ENCODE measurements around the gene MYL6.

Gene MYL6

GRCh38 chr12:56165369-56165768 is 7.2 kb downstream of the MYL6 start:
- Mint-ChIP-seq H3K4me3 (no peak overlapping the region), H3K4me1 (ENCODE audit: low read depth in 2 of 2) (peaks cover 15 to 21% of the 10 kb centered on the region in 2 donors), H3K9me3 (no peaks in the 10 kb centered on the region), H3K27ac (peak overlapping the region in 1 of 2 donors; percentile 72), H3K36me3 (ENCODE audit: insufficient read depth) (peaks cover 91% of the 10 kb centered on the region), H3K27me3 (no peaks in the 10 kb centered on the region)
- ATAC-seq (replicated peaks) (no peak), DNase-seq (no peak)

- Mint-ChIP-seq H3K27ac (peak overlapping the region; percentile 79 to 92), H3K27me3 (no peaks in the 10 kb centered on the region), H3K4me3 (no peak overlapping the region), H3K4me1 (ENCODE audit: low read depth in 2 of 2) (peaks cover 2 to 6% of the 10 kb centered on the region in 2 donors), H3K9me3 (no peaks in the 10 kb centered on the region), H3K36me3 (ENCODE audit: insufficient read depth) (peaks cover 93% of the 10 kb centered on the region)
- no peak for DNase-seq
- no peak for ATAC-seq (replicated peaks)
Measured at GRCh38 chr12:56169229-56169759, 11.1 kb downstream of the MYL6 start.

- H3K27me3 Mint-ChIP-seq: no peaks in the 10 kb centered on the region
- H3K36me3 Mint-ChIP-seq (ENCODE audit: insufficient read depth): peaks cover 97% of the 10 kb centered on the region
- peaks cover 4% of the 10 kb centered on the region in 2 donors for H3K4me1 Mint-ChIP-seq (ENCODE audit: low read depth in 2 of 2)
- no peak overlapping the region for H3K4me3 Mint-ChIP-seq
- no peak for DNase-seq
- H3K27ac Mint-ChIP-seq: peak overlapping the region in 1 of 2 donors; percentile 2
- no peaks in the 10 kb centered on the region for H3K9me3 Mint-ChIP-seq
- no peak for ATAC-seq (replicated peaks)
Measured at GRCh38 chr12:56172839-56173238, 14.7 kb downstream of the MYL6 start.

GRCh38 chr12:56178347-56178746 is 20.2 kb downstream of the MYL6 start:
- H3K27ac Mint-ChIP-seq: peak overlapping the region; percentile 33 to 80
- H3K36me3 Mint-ChIP-seq (ENCODE audit: insufficient read depth): peaks cover 98% of the 10 kb centered on the region
- DNase-seq: no peak
- no peaks in the 10 kb centered on the region for H3K27me3 Mint-ChIP-seq
- H3K9me3 Mint-ChIP-seq: no peaks in the 10 kb centered on the region
- ATAC-seq (replicated peaks): no peak
- no peak overlapping the region for H3K4me3 Mint-ChIP-seq
- peaks cover 0 to 4% of the 10 kb centered on the region in 2 donors for H3K4me1 Mint-ChIP-seq (ENCODE audit: low read depth in 2 of 2)

- Mint-ChIP-seq H3K9me3 (no peaks in the 10 kb centered on the region), H3K36me3 (ENCODE audit: insufficient read depth) (peaks cover 77% of the 10 kb centered on the region), H3K4me3 (peak overlapping the region; percentile 94 to 98), H3K27me3 (no peaks in the 10 kb centered on the region), H3K4me1 (ENCODE audit: low read depth in 2 of 2) (peaks cover 23 to 36% of the 10 kb centered on the region in 2 donors), H3K27ac (peak overlapping the region; percentile 99)
- no peak for ATAC-seq (replicated peaks)
- no peak for DNase-seq
Measured at GRCh38 chr12:56186957-56187356, 28.8 kb downstream of the MYL6 start.

GRCh38 chr12:56188131-56188777 is 30.1 kb downstream of the MYL6 start:
- Mint-ChIP-seq H3K4me3 (peak overlapping the region; percentile 94 to 98), H3K27ac (peak overlapping the region; percentile 99), H3K36me3 (ENCODE audit: insufficient read depth) (peaks cover 65% of the 10 kb centered on the region), H3K27me3 (no peaks in the 10 kb centered on the region), H3K9me3 (no peaks in the 10 kb centered on the region), H3K4me1 (ENCODE audit: low read depth in 2 of 2) (peaks cover 23 to 42% of the 10 kb centered on the region in 2 donors)
- ATAC-seq (replicated peaks): no peak
- no peak for DNase-seq

- no peaks in the 10 kb centered on the region for H3K27me3 Mint-ChIP-seq
- no peaks in the 10 kb centered on the region for H3K9me3 Mint-ChIP-seq
- peak in 2 of 3 experiments; percentile 6 to 16 for DNase-seq
- peak overlapping the region; percentile 99 for H3K27ac Mint-ChIP-seq
- peak; percentile 4 for ATAC-seq (replicated peaks)
- peaks cover 60% of the 10 kb centered on the region for H3K36me3 Mint-ChIP-seq (ENCODE audit: insufficient read depth)
- H3K4me1 Mint-ChIP-seq (ENCODE audit: low read depth in 2 of 2): peaks cover 26 to 45% of the 10 kb centered on the region in 2 donors
- peak overlapping the region; percentile 94 to 98 for H3K4me3 Mint-ChIP-seq
Measured at GRCh38 chr12:56188778-56189098, 30.6 kb downstream of the MYL6 start.

GRCh38 chr12:56189099-56189917 is 31.1 kb downstream of the MYL6 start, which contains the start of gene SMARCC2:
Gene SMARCC2 (minus strand): TSS chr12:56189483. CDS start chr12:56189461, 22 bp downstream.
- peaks cover 26 to 45% of the 10 kb centered on the region in 2 donors for H3K4me1 Mint-ChIP-seq (ENCODE audit: low read depth in 2 of 2)
- peaks cover 54% of the 10 kb centered on the region for H3K36me3 Mint-ChIP-seq (ENCODE audit: insufficient read depth)
- no peaks in the 10 kb centered on the region for H3K9me3 Mint-ChIP-seq
- peak within 1 kb of the TSS; percentile 94 to 98 for H3K4me3 Mint-ChIP-seq
- DNase-seq (peak; percentile 76 to 83 (median 77)), ATAC-seq (replicated peaks) (peak; percentile 85)
- no peaks in the 10 kb centered on the region for H3K27me3 Mint-ChIP-seq
- H3K27ac Mint-ChIP-seq: peak within 1 kb of the TSS; percentile 99

GRCh38 chr12:56189918-56190694 is 31.9 kb downstream of the MYL6 start:
- H3K4me3 Mint-ChIP-seq: peak overlapping the region; percentile 94 to 98
- peak overlapping the region; percentile 99 for H3K27ac Mint-ChIP-seq
- H3K4me1 Mint-ChIP-seq (ENCODE audit: low read depth in 2 of 2): peaks cover 26 to 45% of the 10 kb centered on the region in 2 donors
- H3K9me3 Mint-ChIP-seq: no peaks in the 10 kb centered on the region
- peaks cover 47% of the 10 kb centered on the region for H3K36me3 Mint-ChIP-seq (ENCODE audit: insufficient read depth)
- DNase-seq: peak; percentile 60 to 70 (median 70)
- ATAC-seq (replicated peaks): peak; percentile 36
- no peaks in the 10 kb centered on the region for H3K27me3 Mint-ChIP-seq

- ATAC-seq (replicated peaks): no peak
- peaks cover 41% of the 10 kb centered on the region for H3K36me3 Mint-ChIP-seq (ENCODE audit: insufficient read depth)
- no peaks in the 10 kb centered on the region for H3K9me3 Mint-ChIP-seq
- peak overlapping the region; percentile 99 for H3K27ac Mint-ChIP-seq
- peak overlapping the region; percentile 94 to 98 for H3K4me3 Mint-ChIP-seq
- H3K4me1 Mint-ChIP-seq (ENCODE audit: low read depth in 2 of 2): peaks cover 26 to 44% of the 10 kb centered on the region in 2 donors
- no peaks in the 10 kb centered on the region for H3K27me3 Mint-ChIP-seq
- DNase-seq: no peak
Measured at GRCh38 chr12:56190695-56191155, 32.6 kb downstream of the MYL6 start.

- DNase-seq: no peak
- Mint-ChIP-seq H3K4me1 (ENCODE audit: low read depth in 2 of 2) (peaks cover 23 to 36% of the 10 kb centered on the region in 2 donors), H3K36me3 (ENCODE audit: insufficient read depth) (peaks cover 28% of the 10 kb centered on the region), H3K27ac (peak overlapping the region; percentile 27 to 86), H3K9me3 (no peaks in the 10 kb centered on the region), H3K4me3 (no peak overlapping the region), H3K27me3 (no peaks in the 10 kb centered on the region)
- no peak for ATAC-seq (replicated peaks)
Measured at GRCh38 chr12:56192582-56192981, 34.4 kb downstream of the MYL6 start.

GRCh38 chr12:56193025-56193578 is 34.9 kb downstream of the MYL6 start:
- ATAC-seq (replicated peaks) (no peak), DNase-seq (peak; percentile 72 to 78 (median 77))
- Mint-ChIP-seq H3K27ac (peak overlapping the region; percentile 27 to 86), H3K4me1 (ENCODE audit: low read depth in 2 of 2) (peaks cover 18 to 31% of the 10 kb centered on the region in 2 donors), H3K27me3 (no peaks in the 10 kb centered on the region), H3K9me3 (no peaks in the 10 kb centered on the region), H3K36me3 (ENCODE audit: insufficient read depth) (peaks cover 25% of the 10 kb centered on the region), H3K4me3 (no peak overlapping the region)

All from effector memory CD8-positive, alpha-beta T cell (primary cell).